ENCODE results near the gene MST1R.
"Not testable (repeated sequence)": the region's sequence is repeated elsewhere in the genome, so short reads cannot be mapped to it uniquely, and the experiment has no call there.

MST1R gene

DNA sequence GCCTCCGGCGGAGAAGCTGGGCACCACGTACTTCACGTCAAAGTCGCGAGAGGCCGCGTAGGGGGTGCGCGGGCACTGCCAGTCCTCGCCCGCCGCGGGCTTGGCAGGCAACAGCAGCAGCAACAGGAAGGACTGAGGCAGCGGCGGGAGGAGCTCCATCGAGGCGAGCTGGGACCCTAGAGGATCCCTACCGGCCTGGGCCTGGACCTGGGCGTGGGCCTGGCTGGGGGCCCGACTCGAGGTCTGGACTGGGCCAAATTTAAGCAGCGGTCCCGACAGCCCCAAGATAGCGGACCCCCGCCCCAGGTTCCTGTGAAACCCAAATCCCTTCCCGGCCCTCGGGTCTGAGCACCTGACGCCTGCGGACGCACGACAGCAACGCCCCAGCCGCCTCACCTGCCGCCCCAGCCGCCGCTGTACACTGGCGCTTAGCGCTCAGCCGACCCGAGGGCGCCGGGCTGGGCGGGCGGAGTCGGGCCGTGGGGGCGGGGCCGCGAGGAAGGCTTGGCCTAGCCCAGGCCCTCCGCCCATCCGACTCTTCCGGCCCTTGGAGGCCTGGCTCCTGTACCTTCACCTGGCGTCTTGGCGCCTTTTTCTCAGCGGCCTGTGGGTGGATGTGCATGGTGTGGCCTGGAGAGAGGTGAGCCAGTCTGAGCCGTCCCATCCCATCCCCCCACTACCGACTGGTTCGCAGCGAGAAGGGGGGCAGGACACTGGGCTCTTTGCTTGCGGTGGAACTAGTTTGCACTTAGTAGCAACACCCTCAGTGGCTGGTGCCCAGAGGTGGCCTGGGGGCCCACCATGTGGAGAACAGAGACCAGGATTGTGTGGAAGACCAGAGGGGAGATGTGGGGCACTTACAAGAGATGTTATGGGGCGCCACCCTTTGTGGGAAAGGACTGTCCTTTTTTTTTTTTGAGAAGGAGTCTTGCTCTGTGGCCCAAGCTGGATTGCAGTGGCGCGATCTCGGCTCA is at the start of gene MST1R:
Gene MST1R, minus strand, starts transcription at position 423 of the 974 bp plus-strand sequence. Its CDS starts 264 bp downstream, at position 159.
- no peak for DNase-seq

DNA sequence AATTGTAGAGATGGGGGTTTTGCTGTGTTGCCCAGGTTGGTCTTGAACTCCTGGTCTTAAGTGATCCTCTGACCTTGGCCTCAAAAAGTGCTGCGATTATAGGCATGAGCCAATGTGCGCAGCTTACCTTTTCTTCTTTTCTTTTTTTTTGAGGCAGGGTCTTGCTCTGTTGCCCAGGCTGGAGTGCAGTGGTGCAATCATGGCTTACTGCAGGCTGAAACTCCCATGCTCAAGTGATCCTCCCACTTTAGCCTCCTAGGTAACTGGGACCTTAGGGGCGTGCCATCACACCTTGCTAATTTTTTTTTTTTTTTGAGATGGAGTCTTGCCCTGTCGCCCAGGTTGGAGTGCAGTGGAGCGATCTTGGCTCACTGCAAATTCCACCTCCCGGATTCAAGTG is 49.3 kb upstream of the MST1R start:
- DNase-seq: no peak

DNA sequence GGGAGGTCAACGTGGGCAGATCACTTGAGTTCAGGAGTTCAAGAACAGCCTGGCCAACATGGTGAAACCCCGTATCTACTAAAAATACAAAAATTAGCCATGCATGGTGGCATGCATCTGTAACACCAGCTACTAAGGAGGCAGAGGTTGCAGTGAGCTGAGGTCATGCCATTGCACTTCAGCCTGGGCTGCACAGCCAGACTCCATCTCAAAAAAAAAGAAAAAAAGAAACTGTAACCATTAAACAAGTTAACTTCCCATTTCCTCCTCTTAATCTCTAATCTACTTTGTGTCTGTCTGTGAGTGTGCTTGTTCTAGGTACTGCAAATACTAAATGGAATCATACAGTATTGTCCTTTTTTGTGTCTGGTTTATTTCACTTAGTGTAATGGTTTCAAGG is 39.0 kb upstream of the MST1R start:
- peak; percentile 3 for DNase-seq

DNA sequence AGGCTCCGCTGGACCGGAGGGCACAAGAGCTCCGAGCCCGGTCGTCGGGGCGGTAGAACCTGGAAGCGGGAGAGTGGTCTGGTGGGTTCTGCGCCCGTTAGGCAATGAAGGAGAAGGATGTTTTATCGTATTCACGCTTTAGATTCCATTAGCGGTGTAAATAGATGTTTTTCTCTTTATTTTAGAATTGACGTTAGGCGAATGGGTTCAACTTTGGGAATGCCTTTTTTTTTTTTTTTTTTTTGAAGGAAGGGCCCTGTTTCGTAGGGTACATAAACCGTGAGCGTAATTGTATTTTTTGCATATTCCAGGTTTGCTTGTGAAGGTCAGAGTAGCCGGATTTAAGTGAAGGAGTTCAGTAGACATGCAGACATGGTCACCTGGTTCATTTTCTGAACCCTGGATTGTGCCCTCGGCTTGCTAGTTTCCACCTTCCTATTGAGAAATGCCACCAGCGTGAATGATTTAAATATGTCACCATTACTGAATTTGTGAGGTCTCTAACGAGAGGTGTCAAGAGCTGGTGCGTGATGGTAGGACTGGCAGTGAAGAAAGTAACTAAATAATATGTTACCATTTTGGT is 37.1 kb upstream of the MST1R start:
- no peak for DNase-seq

DNA sequence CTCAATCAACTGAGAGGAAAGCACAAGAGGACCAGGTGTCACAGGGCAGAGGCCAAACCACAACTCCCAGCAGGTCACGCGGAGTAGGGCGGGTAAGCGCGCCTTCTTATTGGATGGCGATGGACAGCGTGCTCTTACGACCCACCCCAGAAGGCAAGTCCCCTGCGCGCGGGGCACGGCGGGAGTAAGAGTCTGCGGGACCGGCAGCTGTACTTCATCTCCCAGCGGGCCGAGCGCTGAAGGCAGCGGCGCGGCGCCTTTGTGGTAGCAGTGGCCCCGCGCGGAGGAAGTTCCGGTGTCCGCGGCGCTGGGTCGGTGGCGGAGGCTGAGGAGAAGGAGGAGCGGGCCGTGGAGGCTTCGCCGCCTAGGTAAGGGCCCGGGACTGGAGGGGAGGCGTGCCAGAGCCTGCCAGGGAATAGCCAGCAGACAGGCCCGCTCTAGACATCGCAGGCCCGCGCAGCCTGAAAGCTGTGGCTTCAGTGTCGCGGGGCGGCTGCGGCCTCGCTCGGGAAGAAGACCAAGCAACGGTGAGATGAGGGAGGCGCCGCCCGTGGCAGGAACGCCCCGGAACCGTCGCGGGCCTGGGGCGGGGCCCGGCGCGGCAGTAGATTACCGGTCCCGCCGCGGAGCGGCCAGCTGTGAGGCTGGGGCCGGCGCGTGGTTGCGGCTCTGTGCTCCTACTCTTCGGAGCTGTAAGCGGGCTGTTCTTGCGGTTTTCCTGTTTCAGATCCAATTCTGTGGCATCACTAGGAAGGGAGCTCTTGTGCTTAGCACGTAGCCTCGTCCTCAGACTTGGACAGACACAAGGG is 36.4 kb upstream of the MST1R start, which contains the start of gene RBM6:
Gene RBM6, plus strand, starts transcription at position 293 of the 809 bp plus-strand sequence. CDS start 22,492 bp downstream, outside the sequence.
- DNase-seq: peak; percentile 95

DNA sequence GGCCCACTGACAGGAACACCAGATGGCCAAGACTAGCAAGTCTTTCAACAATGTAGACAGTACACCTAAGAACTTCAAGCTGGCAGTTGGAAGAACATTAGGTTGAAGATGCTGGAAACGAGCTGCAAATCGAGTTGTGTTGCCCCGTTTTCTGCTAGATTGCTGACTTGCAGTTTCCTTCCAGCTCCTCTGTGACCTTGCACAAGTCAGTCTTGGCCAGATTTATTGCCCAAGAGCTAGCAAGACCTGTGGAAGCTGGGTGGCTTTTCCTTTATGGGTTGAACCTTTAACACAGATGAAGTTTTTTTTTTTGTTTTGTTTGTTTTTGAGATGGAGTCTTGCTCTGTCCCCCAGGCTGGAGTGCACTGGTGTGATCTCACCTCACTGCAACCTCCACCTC is 33.4 kb upstream of the MST1R start:
- peak; percentile 40 for DNase-seq

DNA sequence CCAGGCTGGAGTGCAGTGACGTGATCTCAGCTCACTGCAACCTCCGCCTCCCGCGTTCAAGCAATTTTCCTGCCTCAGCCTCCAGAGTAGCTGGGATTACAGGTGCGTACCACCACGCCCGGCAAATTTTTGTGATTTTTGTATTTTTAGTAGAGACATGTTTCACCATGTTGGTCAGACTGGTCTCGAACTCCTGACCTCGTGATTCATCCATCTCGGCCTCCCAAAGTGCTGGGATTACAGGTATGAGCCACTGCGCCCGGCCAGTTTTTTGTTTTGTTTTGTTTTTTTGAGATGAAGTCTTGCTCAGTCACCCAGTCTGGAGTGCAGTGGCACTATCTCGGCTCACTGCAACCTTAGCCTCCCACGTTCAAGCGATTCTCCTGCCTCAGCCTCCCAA is 28.6 kb upstream of the MST1R start:
- DNase-seq: not testable (repeated sequence)

DNA sequence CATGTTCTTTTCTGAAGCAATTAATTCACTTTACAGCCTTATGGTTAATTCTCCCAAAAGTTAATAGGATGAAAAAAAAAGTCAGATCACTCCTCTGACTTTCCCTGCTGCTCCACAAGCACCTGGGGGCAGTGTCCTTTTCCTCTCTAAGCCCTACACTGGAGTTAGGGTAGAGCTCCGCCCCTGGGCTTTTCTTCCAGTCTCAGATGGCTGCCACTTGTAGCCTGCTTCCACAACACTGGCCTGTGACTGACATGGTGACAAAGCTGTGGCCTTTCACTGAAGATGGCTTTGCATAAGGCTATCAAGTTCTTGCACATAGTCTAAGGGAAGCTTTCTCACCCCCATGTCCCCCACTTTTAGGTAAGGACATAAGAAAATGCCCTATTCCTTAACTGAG is 27.2 kb upstream of the MST1R start:
- DNase-seq: peak; percentile 2

DNA sequence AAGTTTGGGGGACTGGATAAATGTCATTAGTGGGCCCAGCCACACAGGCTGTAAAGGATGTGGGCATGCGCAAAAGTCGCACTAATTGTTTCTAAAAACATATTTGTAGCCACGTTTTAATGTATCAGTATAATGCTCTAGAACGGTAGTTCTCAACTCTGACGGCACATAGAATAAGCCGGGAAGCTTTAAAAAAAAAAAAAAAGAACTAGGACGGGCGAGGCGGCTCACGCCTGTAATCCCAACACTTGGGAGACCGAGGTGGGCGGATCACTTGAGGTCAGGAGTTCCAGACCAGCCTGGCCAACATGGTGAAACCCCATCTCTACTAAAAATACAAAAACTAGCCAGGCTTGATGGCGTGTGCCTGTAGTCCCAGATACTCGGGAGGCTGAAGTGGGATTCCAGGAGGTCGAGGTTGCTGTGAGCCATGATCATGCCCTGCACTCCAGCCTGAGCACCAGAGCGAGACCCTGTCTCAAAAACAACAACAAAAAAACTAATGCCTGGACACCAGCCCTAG is 26.6 kb upstream of the MST1R start:
- DNase-seq: no peak

DNA sequence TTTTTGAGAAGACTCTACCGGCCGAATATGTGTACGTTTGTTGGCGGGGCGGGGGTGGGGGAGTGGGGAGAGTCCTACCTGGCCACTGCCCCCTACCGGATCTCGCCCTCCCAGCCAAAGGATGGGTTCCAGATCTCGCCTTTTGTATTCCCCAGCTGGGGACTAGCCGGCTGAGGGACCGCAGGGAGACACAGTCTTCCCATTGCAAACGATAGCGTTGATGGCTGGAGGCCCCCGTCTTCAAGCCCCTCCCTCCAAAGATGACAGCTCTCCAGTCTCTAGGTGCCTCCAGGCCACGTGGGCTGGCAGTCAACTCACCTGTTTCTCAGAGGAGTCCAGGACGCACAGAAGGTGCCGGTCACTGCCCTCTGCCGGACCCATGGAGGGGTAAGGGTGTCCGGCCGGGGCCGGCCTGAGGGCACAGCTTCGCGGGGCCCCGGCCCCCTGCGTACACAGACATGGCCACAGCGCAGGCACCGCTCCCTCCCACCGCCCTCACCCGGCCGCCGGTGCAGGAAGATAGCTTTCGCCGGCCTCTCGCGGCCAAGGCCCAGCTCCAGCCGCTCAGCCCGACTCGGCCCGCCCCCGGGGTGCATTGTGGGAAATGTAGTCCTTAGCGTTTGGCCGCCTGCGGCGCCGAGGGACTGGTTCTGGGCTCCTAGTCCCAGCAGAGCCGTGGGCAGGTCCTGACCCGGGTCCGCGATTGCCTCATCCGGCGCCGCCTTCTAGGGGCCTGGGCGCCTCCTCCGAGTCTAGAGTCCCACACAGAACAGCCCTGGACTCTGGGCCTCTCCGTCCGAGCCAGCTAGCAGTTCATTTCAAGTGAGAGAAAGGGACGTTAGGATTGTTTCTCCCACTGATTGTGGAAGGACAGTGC is 25.9 kb upstream of the MST1R start, which contains the start of gene MON1A:
Gene MON1A, minus strand, starts transcription at position 521 of the 877 bp plus-strand sequence. CDS start 16,465 bp downstream, outside the sequence.
- peak; percentile 55 for DNase-seq

DNA sequence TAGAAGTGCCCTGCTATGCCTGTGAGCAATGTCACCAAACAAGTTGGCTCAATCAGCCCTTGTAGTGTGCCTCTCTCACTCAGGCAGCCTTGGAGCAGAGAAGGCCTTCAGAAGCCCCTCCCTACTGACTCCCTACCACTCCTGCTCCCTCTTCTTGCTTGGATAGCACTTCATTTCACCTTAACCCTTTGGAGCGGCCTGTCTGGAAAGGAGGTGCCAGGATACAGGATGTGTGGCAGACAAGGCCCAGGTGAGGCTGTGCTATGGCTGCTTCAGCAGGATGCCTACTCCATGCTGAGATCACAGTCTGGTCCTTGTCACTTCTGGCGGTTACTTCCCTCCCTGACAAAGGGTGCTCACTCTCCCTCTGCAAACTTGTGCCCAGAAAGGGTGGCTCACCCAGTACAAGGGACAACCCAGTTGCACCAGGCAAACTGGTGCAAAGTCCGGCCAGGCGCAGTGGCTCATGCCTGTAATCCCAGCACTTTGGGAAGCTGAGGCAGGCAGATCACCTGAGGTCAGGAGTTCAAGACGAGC is 24.9 kb upstream of the MST1R start:
- no peak for DNase-seq

DNA sequence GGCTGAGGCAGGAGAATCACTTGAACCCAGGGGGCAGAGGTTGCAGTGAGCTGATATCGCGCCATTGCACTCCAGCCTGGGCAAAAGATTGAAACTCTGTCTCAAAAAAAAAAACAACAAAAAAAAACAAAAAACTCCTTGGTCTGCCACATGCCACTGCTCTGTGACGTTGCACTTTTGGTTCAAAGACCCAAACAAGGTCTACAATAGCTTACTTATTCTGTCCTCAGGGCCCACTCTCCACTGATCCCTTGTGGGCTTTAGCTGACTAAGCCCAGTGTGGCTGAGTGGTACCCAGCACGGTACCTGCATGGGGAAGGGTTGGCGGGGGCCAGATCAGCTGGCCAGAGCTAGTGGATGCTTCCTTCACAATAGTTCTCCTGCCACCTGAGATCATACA is 24.1 kb upstream of the MST1R start:
- DNase-seq: no peak

DNA sequence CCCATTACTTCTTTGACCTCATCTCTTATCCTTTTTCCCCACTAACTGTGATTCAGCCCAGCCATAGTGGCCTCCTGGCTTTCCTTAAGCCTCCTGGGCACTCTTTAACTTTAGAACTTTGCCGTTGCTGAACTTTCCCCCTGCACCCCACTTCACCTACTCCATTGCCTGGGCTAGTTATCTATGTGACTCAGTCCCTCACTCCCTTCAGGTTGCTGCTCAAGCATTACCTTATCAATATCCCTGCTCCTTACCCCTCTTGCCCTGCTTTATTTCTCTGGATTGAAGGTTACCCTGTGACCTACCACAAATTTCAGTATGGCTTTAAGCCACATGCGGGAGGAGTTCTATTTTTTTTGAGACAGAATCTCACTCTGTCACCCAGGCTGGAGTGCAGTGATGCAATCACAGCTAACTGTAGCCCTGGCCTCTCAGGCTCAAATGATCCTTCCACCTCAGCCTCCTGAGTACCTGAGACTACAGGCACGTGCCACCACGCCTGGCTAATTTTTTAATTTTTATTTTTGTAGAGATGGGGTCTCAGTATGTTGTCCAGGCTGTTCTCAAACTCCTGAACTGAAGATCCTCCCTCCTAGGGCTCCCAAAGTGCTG is 22.6 kb upstream of the MST1R start:
- no peak for DNase-seq

DNA sequence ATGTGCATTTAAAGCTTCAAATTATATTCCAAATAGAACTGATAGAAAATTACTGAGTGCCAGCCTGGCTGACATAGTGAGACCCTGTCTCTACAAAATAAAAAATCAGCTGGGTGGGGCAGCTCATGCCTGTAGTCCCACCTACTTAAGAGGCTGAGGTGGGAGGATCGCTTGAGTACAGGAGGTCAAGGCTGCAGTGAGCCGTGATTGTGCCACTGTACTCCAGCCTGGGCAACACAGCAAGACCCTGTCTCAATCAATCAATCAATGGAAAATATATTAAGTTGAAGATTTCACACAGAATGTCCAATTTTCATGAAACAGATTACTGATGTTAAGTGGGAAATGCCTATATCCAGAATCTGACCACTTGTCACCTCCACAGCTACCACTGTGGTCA is 21.8 kb upstream of the MST1R start:
- no peak for DNase-seq

DNA sequence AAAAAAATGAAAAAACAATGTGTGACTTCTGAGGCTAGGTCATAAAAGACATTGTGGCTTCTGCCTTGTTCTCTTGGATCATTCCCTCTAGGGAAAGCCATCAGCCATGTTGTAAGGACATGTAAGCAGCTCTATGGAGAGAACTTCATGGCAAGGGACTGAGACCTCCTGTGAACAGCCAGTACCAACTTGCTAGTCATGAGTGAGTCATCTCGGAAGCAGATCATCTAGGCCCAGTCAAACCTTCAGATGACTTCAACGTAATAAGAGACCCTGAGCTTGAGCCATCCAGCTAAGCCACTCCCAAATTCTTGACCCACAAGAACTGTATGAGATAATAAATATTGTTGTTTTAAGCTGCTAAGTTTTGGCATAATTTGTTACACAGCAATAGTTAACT is 21.0 kb upstream of the MST1R start:
- no peak for DNase-seq

DNA sequence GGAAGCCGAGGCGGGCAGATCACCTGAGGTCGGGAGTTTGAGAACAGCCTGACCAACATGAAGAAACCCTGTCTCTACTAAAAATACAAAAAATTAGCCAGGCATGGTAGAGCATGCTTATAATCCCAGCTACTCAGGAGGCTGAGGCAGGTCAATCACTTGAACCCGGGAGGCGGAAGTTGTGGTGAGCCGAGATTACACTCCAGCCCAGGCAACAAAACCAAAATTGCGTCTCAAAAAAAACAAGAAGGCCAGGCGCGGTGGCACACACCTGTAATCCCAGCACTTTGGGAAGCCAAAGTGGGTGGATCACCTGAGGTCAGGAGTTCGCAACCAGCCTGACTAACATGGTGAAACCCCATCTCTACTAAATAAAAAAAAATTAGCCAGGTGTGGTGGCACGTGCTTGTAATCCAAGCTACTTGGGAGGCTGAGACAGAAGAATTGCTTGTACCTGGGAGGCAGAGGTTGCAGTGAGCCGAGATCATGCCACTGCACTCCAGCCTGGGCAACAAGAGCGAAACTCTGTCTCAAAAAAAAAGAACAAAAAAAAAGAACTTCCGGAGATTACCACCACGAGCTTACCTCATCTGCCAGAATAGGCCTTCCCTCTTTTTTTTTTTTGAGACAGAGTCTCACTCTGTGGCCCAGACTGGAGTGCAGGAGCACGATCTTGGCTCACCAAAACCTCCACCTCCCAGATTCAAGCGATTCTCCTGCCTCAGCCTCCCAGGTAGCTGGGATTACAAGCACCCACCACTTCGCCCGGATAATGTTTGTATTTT is 14.3 kb upstream of the MST1R start:
- DNase-seq: peak; percentile 34

DNA sequence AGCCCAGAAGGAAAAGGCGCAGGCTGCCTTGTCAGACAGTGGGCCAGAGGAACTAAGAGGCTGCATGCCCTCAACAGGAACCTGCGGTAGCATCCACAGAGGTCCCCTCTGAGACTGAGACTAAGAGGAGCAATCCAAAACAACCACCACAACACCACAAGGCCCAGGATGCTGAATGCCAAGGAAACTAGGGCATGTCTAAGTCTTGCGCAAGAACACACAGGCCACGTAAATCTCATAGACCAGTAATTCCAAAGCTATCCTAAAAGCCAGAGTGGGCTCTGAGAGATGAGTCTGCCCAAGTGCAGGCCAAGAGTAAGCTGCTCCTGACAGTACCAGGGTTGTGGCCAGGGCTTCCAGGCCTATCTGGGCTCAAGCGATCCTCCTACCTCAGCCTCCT is 13.0 kb upstream of the MST1R start:
- DNase-seq: no peak

DNA sequence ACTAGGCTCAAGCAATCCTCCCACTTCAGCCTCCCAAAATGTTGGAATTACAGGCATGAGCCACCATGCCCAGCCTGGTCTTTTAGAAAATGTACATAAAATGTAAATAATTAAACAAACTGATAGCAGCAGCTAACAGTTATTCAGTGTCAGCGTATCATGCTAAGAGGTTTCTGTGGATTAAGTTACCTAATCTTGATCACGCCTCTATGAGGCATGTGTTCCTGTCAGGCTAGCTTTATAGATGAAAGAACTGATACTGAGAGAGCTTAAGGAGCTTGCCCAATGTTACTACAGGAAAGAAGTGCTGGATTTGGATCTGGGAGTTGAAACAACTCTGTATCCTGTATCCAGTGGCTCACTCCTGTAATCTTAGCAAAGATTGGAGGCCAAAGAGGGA is 11.2 kb upstream of the MST1R start:
- peak; percentile 65 for DNase-seq

DNA sequence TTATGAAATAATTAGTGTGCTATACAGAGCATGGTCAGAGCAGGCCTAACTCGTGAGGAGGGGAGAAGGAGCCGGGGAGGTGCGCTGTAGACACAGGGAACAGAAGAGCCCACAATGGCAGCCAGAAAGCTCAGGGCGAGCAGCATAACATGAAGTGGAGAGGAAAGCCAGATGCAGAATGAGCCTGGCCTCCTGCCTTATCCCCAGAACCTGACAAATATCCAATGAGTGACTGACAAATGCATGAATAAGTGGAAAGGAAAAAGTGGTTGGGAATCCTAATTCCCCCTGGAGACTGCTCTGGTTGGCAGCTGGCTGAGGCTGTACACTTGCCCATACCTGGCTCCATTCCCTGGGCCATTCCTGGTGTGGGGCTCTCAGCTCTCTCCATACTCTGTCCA is 9.2 kb upstream of the MST1R start:
- no peak for DNase-seq

DNA sequence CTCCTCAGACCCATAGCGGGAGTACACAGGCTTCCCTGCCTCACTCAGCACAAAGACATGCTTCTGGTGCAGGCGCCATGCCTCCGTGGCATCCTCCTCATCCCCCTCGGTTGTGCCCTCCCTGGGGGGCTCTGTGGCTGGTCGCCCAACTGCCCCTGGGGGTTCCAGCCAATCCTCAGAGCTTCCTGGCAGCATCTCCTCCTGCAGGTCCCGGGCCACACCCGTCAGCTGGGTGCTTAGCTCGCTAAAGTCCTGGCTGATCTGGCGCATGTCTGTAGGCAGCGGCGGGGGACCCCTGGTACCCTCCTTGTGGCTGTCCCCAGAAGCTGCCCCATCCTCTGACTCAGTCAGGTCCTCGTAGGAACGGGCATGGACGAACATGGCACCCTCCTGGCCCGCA is 7.9 kb upstream of the MST1R start:
- DNase-seq: no peak

DNA sequence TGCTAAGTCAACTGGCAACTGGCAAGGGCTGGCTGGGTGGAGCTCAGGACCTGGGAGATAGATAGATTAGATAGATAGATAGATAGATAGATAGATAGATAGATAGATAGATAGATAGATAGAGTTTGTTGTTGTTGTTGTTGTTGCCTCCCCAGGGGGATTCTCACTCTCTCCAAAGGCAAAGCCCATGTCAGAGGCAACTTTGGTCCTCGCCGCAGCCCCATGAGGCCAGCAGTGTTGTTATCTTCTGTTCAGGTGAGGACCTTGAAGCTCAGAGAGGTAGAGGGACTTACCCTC is 7.4 kb upstream of the MST1R start:
- DNase-seq: no peak

Data from GF-D8 (cell line).